Ascending aorta (tissue), 2 donors: ENCODE results near the gene SYTL2. TPM values are rescaled to one million over a fixed set of nuclear protein-coding genes. Genes with fewer than 3 reads are reported as not detected.
A peak's percentile ranks its signal among the peaks of the same experiment; 100 is the strongest.
"Not testable (repeated sequence)": the region's sequence is repeated elsewhere in the genome, so short reads cannot be mapped to it uniquely, and the experiment has no call there.

Experiments
- DNase-seq, 2 donors: peaks; one replicate each; pipeline ENCODE4 v3.0.0-alpha.2; 2019; ENCODE audit warnings: low spot score in 2 of 2
- H3K27ac ChIP-seq, 2 donors: fragments of 200-600 bp; sonication (generic); one replicate each; pipeline ENCODE4 v1.5.1; 2016 to 2017; ENCODE audit warnings: mild to moderate bottlenecking in 1 of 2
- H3K27me3 ChIP-seq: fragments of 200-600 bp; sonication (generic); one replicate; pipeline ENCODE4 v1.5.1; 2017
- H3K36me3 ChIP-seq, 2 donors: fragments of 200-600 bp; sonication (generic); one replicate each; pipeline ENCODE4 v1.5.1; 2016
- H3K4me1 ChIP-seq, 2 donors: fragments of 200-600 bp; sonication (generic); one replicate each; pipeline ENCODE4 v1.5.1; 2016 to 2017; ENCODE audit warnings: mild to moderate bottlenecking in 1 of 2
- H3K4me3 ChIP-seq, 2 donors: fragments of 200-600 bp; sonication (generic); one replicate each; pipeline ENCODE4 v1.5.1; 2016 to 2017; ENCODE audit warnings: mild to moderate bottlenecking in 1 of 2
- H3K9me3 ChIP-seq, 2 donors: fragments of 200-600 bp; sonication (generic); one replicate each; pipeline ENCODE4 v1.5.1; 2016
- intact Hi-C: fragments of 100-400 bp; cut with DNase I; formaldehyde crosslinking; loops from one replicate; pipeline ENCODE4 v1.15.1; 2023
- total RNA-seq: library from RNA; depleted of rRNA; stranded (reverse); fragments of >200 nt; gene quantifications from one replicate; pipeline ENCODE4 v1.1.0, GENCODE V29; 2016
- TF ChIP-seq, protein P1 (sequence below), 3 experiments: fragments of 200-600 bp in 2 of 3; fragments of 450-650 bp in 1 of 3; sonication (generic) in 2 of 3; IDR thresholded peaks; one replicate each; pipeline ENCODE4 v1.5.1; 2016 to 2019; ENCODE audit warnings: antibody characterized with exemption in 3 of 3, mild to moderate bottlenecking in 1 of 3, moderate library complexity in 1 of 3

The SYTL2 gene
- total RNA-seq, 1 donor from 2014 or later, result 151 TPM

DNA sequence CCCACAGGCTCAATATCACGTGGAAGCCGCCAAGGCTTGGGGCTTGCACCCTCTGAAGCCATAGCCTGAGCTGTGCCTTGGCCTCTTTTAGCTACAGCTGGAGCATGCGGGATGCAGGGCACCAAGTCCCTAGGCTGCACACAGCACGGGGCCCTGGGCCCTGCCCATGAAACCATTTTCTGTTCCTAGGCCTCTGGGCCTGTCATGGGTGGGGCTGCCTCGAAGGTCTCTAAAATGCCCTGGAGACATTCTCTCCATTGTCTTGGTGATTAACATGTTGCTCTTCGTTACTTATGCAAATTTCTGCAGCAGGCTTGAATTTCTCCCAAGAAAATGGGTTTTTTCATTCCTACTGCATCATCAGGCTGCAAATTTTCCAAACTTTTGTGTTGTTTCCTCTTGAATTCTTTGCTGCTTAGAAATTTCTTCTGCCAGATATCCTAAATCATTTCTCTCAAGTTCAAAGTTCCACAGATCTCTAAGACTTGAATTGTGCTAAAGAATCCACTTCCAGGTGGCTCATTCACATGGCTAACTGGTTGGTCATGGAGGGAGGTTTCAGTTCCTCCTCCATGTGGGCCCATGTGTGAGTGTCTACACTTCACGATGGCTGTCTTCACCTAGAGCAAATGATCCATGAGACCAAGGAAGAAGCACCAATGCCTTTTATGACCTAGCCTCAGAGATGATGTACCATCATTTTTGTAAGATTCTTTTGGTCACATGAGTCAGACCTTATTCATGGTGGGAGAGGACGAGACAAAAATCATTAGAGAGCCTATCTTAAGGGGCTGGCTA lies 138.6 kb downstream of the SYTL2 start:
- H3K27ac ChIP-seq, result no peak overlapping the region
- H3K4me3 ChIP-seq, result no peak overlapping the region
- no peaks in the 10 kb centered on the region for H3K9me3 ChIP-seq
- no peak for DNase-seq
- H3K36me3 ChIP-seq, result no peaks in the 10 kb centered on the region
- no peaks in the 10 kb centered on the region for H3K27me3 ChIP-seq
- TF ChIP-seq, protein P1, sequence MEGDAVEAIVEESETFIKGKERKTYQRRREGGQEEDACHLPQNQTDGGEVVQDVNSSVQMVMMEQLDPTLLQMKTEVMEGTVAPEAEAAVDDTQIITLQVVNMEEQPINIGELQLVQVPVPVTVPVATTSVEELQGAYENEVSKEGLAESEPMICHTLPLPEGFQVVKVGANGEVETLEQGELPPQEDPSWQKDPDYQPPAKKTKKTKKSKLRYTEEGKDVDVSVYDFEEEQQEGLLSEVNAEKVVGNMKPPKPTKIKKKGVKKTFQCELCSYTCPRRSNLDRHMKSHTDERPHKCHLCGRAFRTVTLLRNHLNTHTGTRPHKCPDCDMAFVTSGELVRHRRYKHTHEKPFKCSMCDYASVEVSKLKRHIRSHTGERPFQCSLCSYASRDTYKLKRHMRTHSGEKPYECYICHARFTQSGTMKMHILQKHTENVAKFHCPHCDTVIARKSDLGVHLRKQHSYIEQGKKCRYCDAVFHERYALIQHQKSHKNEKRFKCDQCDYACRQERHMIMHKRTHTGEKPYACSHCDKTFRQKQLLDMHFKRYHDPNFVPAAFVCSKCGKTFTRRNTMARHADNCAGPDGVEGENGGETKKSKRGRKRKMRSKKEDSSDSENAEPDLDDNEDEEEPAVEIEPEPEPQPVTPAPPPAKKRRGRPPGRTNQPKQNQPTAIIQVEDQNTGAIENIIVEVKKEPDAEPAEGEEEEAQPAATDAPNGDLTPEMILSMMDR (IDR thresholded peaks at IDR 0.05), result no peak
- intact Hi-C loops, result no loop called here
- H3K4me1 ChIP-seq, result no peaks in the 10 kb centered on the region

DNA sequence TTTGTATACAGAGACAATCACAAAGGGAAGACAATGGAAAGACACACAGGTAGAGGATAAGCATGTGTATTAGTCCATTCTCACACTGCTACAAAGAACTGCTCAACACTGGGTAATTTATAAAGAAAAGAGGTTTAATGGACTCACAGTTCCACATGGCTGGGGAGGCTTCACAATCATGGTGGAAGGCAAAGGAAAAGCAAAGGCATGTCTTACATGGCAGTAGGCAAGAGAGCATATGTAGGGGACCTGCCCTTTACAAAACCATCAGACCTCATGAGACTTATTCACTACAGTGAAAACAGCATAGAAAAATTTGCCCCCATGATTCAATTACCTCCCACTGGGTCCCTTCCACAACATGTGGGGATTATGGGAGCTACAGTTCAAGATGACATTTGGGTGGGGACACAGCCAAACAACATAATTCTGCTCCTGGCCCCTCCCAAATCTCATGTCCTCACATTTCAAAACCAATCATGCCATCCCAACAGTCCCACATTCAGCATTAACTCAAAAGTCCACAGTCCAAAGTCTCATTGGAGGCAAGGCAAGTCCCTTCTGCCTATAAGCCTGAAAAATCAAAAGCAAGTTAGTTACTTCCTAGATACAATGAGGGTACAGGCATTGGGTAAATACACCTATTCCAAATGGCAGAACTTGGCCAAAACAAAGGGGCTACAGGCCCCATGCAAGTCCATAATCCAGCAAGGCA lies 139.8 kb downstream of the SYTL2 start:
- intact Hi-C loops, result not testable (repeated sequence)

GRCh38 chr11:85668157-85668556 lies 142.8 kb downstream of the SYTL2 start:
- no peak for DNase-seq
- Histone ChIP-seq H3K27me3 (no peaks in the 10 kb centered on the region), H3K27ac (no peak overlapping the region), H3K4me3 (no peak overlapping the region), H3K9me3 (no peaks in the 10 kb centered on the region), H3K36me3 (no peaks in the 10 kb centered on the region), H3K4me1 (peaks cover 0 to under 1% of the 10 kb centered on the region in 2 donors)
- intact Hi-C loops, result loop anchor here (10.0 kb wide), 3 partner anchors 187 to 637 kb away; partner anchors contain the start of genes CCDC83, HIKESHI and PICALM
- TF ChIP-seq, protein P1 (IDR thresholded peaks at IDR 0.05), result no peak

More for the DNA sequence above, 139.8 kb downstream of the SYTL2 start:
- not testable (repeated sequence) for DNase-seq, H3K36me3 ChIP-seq, H3K27me3 ChIP-seq, H3K4me3 ChIP-seq, H3K27ac ChIP-seq, H3K4me1 ChIP-seq, H3K9me3 ChIP-seq

GRCh38 chr11:85666687-85667086 lies 144.3 kb downstream of the SYTL2 start:
- DNase-seq, result no peak
- Histone ChIP-seq H3K4me3 (no peak overlapping the region), H3K9me3 (no peaks in the 10 kb centered on the region), H3K36me3 (peaks cover 0 to 3% of the 10 kb centered on the region in 2 donors), H3K27me3 (no peaks in the 10 kb centered on the region), H3K4me1 (peaks cover 0 to 13% of the 10 kb centered on the region in 2 donors), H3K27ac (no peak overlapping the region)
- intact Hi-C loops, result loop anchor here (10.0 kb wide), 3 partner anchors 188 to 638 kb away; partner anchors contain the start of genes CCDC83, HIKESHI and PICALM
- TF ChIP-seq, protein P1 (IDR thresholded peaks at IDR 0.05), result no peak

DNA sequence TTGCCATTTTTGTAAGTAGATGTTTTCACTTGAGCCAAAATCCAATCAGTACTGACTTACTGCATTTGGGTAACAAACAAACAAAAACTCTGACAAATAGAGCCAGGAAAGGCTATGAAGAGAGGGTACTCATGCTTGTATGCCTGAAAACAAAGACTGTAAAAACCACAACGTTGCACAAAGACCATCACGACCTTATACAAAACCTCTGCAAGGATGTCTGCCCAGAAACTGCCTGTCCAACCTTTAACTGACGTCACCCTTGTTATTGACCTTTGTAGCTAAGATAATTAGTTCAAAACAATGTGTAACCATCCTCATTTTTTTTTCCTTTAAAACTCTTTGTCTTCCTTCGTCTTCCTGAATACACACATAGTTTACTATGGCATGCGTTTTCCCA lies 145.2 kb downstream of the SYTL2 start:
- intact Hi-C loops, result loop anchor here (2.0 to 10.0 kb wide), 4 partner anchors 53 to 639 kb away; partner anchors contain the start of genes CCDC83, HIKESHI and PICALM
- peak overlapping the region in 1 of 2 donors; percentile 90 for H3K4me3 ChIP-seq
- peaks cover 0 to 20% of the 10 kb centered on the region in 2 donors for H3K4me1 ChIP-seq
- peaks cover 0 to 3% of the 10 kb centered on the region in 2 donors for H3K36me3 ChIP-seq
- H3K27me3 ChIP-seq, result no peaks in the 10 kb centered on the region
- DNase-seq, result no peak
- no peaks in the 10 kb centered on the region for H3K9me3 ChIP-seq
- TF ChIP-seq, protein P1 (IDR thresholded peaks at IDR 0.05), result no peak
- peak overlapping the region in 1 of 2 donors; percentile 99 for H3K27ac ChIP-seq
